Measurements from ENCODE around the gene HAUS7.

Gene HAUS7

DNA sequence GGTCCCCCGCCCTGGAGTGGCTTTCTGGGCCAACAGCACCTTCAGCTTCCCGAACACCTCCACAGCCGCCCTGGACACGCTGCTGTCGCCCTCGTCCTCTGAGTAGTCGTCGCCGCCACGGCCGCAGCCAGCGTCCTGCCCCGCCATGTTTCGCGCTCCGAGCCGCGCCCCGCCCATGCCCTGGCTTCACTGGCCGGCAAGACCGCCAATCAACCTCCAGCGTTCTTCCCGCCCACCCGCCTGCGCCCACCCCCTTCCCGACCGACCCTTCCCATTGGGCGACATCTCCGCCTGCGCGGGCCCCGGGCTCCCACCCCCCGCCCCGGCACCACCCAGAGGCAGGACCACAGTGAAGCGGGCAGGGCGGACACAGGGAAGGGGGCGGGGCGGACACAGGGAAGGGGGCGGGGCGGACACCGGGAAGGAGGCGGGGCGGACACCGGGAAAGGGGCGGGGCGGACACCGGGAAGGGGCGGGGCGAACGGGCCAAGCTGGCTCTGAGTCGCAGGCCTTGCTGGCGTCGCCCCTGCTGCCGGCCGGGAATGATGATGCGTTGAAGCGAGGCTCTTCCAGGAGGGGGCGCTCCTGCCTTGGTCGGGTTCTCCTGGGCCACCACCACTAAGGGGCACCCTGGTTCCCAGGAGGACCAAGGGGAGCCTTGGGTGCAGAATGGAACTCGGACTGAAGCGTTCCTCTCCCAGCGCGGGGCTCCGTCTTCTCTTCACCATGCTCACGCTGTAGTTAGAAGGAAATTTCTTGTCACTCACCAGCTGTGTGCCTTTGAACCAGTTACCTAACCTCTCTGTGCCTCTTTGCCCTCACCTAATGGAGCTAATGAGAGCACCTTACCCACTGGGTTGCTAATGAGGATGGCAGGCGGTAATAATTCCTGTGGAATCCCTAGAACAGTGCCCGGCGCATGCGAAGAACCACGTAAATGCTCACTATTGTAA, at the start of gene HAUS7:
Gene HAUS7 (minus strand): TSS at position 166 of the 953 bp plus-strand sequence. CDS start 19 bp downstream, at position 147.
- DNase-seq (ENCODE audit: low read depth in 2 of 3, low spot score in 1 of 3): peak; percentile 76 to 82 (median 78)

DNA sequence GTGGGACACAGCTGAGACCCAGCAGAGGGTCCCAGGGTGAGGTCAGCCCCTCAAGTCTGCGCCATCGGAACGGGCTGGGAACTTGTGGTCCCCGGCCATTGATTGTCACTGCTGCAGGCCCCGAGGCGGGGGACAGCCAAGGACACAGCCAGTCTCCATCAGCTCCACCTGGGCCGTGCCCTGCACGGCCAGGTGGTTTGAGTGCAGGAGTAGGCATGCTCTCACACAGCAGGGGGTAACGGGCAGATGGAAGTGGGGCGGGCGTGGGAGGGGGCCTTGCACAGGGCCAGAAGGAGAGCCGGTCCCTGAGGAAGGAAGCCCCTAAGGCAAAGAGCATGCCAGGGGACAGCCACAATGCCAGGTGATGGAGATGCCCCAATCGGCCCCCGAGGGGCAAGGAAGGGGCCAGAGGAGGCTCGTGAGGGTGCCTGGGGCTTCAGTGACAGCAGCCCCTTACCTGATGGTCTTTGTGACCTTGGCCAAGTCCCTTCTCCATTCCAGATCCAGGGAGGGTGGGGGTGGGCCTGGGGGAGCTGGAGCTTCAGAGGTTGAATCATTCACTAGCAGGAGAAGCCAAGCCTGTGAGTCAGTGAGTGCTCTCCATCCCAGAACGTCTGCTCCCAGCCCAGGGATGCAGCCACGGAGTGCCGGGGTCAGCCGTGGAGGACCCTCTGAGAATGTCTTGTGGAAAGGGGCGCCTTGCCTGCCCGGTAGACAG, 49.4 kb upstream of the HAUS7 start:
- no peak for DNase-seq (ENCODE audit: low read depth in 2 of 3, low spot score in 1 of 3)

DNA sequence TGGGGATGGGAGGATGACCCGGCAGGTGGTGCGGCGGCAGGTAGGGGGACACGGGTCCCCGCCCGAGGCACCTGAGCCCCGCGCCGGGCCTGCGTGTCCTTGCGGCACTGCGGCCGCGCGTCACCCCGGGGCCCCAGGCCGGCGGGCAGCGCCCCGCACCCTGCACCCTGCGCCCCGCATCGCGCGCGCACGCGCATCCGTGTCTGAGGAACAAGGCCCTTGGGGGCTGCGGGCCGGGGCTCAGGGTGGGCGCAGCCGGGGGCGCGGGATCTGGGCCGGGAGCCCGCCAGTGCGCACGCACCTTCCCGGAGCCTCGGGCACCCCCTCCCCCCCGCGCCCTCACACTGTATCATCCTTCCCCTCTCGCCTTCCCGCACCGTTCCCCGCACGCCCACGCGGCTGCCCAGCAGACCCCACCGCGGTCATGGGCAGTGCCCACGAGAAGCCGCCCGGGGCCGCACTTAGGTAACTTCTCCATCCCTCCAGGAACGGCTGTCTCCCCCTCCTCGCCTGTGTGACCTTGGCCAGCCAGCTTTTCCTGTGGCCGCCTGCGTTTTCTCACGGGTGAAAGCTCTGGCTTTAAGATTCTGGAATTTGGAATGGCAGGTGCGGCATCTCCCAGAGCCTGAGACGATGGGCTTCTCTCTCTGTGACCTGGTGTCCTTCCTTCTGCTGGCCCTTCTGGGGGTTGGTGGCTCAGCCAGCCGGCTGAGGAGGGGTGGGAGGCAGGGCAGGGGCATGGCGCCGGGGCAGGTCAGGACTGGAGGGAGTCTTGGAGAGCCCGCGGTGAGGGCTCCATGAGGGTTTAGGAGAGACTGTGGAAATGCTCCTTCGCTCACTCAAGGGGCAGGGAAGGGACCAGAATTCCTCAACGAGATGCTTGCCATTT, 47.8 kb upstream of the HAUS7 start:
- no peak for DNase-seq (ENCODE audit: low read depth in 2 of 3, low spot score in 1 of 3)

DNA sequence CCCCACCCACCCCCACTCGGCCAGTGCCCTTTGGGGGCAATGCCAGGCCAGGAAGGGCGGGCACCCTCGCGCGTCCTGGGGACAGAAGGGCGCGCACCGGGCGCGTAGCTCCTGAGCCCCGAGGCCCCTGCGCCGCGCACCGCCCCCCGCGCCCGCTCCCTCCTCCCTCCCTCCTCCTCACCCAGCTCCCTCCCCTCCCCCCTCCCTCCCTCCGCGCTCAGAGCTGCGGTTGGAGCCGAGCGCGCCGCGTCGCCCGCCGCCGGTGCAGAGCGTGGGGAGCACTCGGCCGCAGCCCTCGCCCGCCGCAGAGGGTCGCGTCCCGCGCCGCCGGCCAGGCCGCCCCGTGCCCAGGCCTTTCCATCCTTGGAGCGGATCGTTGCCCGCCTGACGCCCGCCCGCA, 47.0 kb upstream of the HAUS7 start, which contains the start of gene ATP2B3:
Gene ATP2B3 (plus strand): TSS at position 220 of the 400 bp plus-strand sequence. CDS start 18,606 bp downstream, outside the sequence.
- no peak for DNase-seq (ENCODE audit: low read depth in 2 of 3, low spot score in 1 of 3)

DNA sequence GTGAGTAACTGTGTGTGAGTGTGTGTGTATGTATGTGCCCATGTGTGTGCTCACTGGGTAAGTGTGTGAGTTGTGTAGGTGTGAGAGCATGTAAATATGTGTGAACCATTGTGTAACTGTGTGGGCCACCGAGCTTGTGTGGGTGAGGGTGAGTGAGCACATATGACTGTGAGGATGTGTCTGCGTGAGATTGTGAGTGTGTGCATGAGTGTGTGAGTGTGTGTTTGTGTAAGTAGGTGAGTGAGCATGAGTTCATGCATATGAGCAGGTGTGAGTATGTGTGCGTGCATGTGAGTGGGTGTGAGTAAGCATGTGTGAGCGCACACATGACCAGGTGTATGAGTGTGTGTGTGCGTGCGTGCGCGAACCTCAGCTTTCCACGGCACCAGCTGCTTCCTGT, 45.7 kb upstream of the HAUS7 start:
- DNase-seq (ENCODE audit: low read depth in 2 of 3, low spot score in 1 of 3): no peak

DNA sequence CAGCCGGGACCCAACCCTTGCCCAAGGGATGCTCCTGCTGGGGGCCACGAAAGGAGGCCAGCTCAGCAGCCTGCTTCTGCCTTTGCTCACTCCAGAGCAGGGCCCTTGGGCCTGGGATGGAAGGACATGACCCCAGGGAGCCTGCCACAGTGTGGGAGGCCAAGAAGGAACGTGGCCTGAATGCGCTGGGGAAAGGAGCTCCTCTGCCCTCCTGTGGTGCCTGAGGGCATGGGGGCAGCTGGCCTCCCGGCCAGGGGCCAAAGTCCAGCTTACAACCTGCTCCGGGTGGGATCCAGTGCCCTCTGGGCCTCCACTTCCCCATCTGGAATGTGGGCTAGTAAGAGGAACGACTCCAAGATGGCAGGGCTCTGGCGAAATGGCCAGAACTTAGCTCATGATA, 45.1 kb upstream of the HAUS7 start:
- no peak for DNase-seq (ENCODE audit: low read depth in 2 of 3, low spot score in 1 of 3)

DNA sequence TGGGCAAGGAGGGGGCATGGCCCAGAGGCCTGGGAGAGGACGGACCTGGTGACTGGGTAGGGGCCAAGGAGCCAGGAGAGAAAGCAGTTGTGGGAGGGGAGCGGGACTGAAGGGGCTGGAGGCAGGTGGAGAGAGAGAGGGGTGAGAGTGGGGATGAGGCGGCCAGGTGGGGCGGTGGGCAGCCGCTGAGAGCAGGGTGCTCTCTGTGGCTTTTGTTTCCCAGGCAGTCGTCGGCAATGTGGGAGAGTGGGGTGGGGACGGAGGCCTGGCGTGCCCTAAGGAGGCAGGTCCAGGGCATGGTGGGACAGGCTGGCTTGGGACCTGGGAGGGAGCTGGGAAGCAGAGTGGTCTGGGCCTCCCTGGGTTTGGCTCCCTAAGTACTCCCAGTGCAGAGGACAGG, 43.9 kb upstream of the HAUS7 start:
- DNase-seq (ENCODE audit: low read depth in 2 of 3, low spot score in 1 of 3): no peak

DNA sequence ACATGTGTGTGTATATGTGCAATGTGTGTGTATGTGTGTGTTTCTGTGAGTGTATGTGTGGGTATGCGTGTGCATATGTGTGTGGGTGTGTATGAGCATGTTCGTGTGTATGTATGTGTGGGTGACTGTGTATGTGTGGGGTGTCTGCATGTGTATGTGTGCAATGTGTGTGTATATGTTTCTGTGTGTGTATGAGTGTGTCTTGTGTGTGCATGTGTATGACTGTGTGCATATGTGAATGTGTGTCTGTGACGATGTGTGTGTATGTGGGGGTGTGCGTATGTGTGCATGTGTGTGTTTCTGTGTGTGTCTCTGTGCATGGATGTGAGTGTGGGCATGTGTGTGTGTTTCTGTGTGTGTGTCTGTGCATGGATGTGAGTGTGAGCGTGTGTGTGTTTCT, 42.9 kb upstream of the HAUS7 start:
- DNase-seq (ENCODE audit: low read depth in 2 of 3, low spot score in 1 of 3): no peak

DNA sequence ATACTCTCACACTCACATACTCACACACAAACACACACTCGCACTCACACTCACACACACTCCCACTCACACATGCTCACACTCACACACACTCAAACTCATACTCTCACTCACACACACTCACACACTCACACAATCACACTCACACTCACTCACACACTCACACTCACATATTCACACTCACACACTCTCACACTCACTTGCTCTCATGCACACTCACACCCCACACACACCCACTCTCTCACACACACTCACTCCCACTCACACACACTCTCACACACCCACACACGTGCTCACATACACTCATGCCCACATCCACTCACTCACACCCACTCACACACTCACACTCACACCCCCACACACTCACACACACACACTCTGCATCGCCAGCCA, 42.1 kb upstream of the HAUS7 start:
- no peak for DNase-seq (ENCODE audit: low read depth in 2 of 3, low spot score in 1 of 3)

DNA sequence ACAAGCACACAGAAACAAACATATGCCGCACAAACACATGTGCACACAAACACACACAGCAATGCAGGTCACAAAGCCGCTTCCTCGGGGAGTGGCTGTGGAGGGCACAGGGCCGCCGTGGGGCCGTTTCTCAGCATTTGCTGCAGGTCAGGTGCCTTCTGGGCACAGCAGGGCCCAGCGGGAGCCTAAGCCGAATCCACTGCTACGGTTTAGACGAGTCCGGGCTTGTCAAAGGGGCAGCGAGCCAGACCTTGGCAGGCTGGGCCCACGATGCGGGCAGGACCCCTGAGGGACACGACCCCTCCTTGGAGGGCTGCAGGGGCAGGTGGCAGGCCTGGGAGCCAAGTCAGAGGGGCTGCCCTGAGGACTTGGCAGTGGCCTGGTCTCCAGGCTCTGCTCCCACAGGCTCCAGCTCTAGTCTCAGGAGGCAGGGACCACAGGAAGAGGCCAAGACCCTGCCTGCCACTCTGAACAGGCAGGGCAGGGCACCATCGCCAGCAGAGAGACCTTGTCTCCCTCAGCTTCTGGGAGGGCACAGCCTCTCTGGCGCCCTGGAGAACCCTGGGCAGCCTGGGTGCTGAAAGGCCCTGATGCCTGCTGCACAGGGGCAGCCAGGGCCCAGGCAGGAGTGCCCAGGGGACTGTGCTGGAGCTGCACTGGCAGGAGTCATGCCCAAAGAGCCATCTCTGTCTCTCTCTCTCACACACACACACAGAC, 41.6 kb upstream of the HAUS7 start:
- no peak for DNase-seq (ENCODE audit: low read depth in 2 of 3, low spot score in 1 of 3)

DNA sequence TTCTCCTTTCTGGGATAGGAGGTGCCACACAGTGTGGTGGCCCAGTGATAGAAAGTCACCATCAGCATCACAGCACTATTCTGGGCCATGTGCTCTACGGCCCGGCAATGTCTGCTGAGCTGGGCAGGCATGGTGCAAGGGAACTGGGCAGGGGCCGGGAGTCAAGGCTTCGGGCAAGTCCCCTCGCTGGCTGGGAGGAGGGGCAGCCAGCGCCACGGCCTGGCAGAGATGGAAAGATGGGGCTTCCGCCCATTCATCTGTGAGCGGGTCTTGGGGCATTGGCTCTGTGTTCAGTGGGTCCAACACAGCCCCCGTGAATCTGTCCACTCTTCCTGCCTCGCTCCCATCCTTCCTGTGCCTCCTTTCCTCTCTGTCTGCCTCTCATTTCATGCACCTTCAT, 40.0 kb upstream of the HAUS7 start:
- no peak for DNase-seq (ENCODE audit: low read depth in 2 of 3, low spot score in 1 of 3)

DNA sequence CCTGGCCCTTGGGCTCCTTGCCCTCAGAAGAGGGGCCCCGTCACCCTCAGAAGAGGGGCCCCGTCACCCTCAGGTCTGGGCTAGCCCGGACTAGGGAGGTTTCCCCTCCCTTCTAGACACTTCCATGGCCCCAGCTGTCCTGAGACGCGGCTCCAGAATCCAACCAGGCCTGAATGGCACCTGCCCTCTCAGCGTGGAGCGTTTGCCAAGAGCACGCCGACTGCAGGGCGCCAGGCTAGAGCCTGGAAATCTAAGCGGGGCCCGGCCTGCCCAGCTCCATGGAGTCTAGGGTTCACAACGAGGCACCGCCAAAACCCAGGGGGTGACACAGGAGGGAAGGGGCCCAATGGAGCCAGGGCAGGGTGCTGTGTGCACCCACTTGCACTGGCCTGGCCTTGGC, 39.2 kb upstream of the HAUS7 start:
- no peak for DNase-seq (ENCODE audit: low read depth in 2 of 3, low spot score in 1 of 3)

DNA sequence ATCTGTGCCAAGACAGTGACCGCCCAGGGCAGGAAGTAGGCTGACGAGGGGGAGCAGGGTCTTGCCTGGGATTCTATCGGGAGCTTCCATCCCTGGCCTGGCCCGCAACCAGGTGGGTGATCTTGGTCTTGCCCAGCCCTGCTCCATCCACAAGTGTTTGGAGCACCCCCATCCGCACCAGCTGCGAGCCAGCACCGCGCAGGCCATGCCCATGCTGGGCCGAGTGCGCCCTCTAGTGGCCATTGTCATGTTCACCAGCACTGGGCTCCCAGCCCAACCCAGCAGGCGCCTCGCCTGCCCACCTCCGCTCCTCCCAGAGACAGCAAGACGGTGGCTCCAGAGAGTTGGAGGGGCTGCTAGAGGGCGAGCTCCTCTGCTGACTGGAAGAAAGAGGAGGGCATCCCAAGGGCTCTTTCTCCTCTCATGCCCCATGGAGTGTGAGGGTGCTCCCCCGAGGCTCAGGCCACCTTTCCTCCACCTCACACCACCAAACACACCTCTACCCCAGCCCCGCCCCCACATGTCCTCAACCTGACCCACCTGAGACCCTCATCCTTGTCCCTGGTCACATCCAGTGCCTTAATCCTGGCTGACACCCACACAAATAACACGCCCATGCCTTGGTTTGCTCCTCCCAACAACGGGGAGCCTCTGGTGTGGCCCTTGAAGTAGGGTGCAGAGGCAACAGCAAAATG, 37.3 kb upstream of the HAUS7 start:
- peak; percentile 63 to 84 (median 64) for DNase-seq (ENCODE audit: low read depth in 2 of 3, low spot score in 1 of 3)

DNA sequence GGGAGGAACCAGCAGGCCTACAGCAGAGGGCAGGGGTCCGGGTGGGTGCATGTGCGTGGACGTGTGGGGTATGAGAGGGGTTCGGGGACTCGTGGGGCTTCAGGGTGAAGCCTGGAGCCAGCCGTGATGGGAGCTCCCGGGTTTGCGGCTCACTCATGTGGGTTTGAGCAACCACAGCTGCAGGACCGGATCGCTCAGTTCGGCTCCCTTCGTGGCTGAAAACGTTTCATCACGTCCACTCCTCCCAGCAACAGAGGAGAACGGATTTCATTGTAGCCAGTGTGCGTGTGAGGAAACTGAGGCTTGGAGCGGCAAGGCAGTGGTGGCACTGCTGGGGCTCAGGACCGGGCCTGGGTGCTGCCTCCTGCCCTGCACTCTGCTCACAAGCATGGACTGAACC, 35.0 kb upstream of the HAUS7 start:
- DNase-seq (ENCODE audit: low read depth in 2 of 3, low spot score in 1 of 3): no peak

DNA sequence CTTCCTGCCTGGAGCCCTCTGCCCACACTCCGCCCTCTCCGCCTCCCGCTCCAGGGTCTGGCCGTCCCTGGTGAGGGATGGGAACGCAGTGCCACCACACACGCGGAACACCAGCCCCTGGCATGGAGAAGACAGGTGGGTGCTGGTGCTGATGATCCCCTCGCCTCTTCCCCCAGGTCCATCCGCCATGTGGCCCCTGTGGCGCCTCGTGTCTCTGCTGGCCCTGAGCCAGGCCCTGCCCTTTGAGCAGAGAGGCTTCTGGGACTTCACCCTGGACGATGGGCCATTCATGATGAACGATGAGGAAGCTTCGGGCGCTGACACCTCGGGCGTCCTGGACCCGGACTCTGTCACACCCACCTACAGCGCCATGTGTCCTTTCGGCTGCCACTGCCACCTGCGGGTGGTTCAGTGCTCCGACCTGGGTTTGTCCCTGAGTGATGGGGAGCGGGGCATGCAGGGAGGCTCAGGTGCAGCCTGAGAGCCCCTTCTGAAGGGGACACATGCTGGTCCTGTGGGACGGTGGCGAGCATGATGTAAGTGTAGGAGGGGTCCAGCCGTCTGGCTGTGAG, 34.2 kb upstream of the HAUS7 start:
- DNase-seq (ENCODE audit: low read depth in 2 of 3, low spot score in 1 of 3): no peak

DNA sequence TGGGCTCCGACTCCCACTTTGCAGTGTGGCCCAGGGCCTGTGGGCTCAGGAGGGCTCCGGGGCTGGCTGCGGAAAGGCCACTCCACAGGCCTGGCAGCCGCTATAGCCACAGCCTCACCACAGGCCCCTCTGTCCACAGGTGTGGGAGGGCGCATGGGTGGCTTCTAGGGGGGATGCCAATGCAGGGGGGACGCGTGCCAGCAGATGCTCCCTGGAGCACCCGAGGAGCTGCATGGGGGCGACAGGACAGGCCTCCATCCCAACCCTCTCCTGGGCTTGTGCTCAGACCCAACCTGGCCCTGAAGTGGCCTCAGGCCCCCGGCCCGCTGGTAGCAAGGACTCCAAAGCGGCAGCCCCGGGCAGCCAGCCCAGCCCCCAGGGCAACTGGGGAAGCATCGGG, 32.4 kb upstream of the HAUS7 start:
- no peak for DNase-seq (ENCODE audit: low read depth in 2 of 3, low spot score in 1 of 3)

DNA sequence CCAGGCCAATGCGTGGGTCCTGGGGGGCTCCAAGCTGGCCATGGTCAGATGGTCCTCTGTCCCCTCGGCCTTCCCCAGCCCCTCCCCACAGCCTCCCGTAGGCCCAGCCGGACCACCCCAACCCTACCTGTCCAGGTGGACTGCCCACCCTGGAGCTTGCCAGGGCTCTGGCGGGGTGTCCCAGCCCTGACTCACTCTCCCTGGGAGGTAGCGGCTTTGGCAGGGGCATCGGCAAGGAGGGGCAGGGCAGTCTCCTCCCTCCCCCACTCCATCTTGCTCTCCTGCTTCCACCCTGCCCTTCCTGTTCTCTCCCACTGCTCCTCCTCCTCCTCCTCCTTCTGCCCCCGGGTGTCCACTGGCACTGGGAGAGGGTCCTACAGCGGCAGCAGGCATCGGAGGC, 31.8 kb upstream of the HAUS7 start:
- DNase-seq (ENCODE audit: low read depth in 2 of 3, low spot score in 1 of 3): no peak

DNA sequence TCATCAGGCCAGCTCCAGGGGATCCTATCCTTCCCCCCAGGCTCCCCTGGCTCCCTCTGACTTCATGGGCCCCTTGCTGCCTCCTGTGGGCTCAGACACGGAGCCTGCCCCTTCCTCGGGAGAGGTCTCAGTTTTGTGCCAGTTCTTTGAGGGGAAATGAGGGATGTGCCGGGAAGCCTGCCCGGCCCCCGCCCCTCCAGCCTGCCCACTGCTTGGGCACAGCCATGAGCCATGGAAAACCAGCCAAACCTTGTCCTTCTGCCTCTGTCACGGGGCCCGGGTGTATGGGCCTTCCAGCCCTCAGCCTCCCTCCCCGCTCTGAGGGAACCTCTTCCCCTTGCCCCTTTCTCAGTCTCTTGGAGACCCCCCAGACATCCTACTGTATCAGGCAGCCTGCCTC, 31.2 kb upstream of the HAUS7 start:
- DNase-seq (ENCODE audit: low read depth in 2 of 3, low spot score in 1 of 3): no peak

DNA sequence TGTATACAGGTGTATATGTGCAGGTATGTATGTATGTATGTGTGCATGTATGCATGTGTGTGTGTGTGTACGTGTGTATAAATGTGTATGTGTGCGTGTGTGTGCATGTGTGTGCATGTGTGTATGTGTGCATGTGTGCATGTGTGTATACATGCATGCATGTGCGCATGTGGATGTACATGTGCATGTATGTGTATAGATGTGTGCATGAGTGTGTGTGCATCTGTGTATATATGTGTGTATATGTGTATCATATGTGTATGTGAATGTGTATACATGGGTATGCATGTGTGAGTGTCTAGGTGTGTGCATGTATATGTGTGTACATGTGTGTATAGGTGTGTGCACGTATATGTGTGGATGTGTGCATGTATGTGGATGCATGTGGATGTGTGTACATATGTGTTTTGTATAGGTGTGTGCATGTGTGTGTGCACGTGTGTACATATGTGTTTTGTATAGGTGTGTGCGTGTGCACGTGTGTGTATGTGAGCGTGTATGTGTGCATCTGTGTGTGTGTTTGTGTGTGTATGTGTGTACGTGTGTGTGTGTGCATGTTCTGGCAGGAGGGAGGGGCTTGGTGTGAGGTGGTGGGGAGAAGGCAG, 30.4 kb upstream of the HAUS7 start:
- no peak for DNase-seq (ENCODE audit: low read depth in 2 of 3, low spot score in 1 of 3)
